DMS153 (cell line): Measurements from ENCODE around the gene PSMD3.
"Not testable (repeated sequence)": the region's sequence is repeated elsewhere in the genome, so short reads cannot be mapped to it uniquely, and the experiment has no call there.

Experiments
- DNase-seq: peaks from one replicate; lab custom pipeline; 2025; lab: John Stamatoyannopoulos, UW

PSMD3 gene

GRCh38 chr17:39996800-39997199 is 16.2 kb downstream of the PSMD3 start:
- DNase-seq, result no peak

- DNase-seq, result no peak
Measured at GRCh38 chr17:39997543-39997942, 16.9 kb downstream of the PSMD3 start.

DNA sequence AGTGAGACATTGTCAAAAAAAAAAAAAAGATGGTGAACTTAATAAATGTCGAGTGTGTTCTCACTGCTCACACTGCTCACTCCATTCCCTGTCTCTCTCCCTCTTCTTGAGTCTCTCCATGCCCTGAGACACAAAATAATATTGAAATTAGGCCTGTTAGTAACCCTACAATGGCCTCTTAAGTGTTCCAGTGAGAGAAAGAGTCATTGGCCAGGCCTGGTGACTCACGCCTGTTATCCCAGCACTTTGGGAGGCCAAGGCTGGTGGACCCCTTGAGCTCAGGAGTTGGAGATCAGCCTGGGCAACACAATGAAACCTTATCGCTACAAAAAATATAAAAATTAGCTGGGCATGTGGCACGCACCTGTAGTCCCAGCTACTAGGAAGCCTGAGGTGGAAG is 18.5 kb downstream of the PSMD3 start:
- DNase-seq, result no peak

GRCh38 chr17:40000161-40000560 is 19.6 kb downstream of the PSMD3 start:
- DNase-seq, result no peak

GRCh38 chr17:40001335-40001734 is 20.7 kb downstream of the PSMD3 start:
- not testable (repeated sequence) for DNase-seq

- no peak for DNase-seq
Measured at GRCh38 chr17:40004072-40004471, 23.5 kb downstream of the PSMD3 start.

GRCh38 chr17:40004712-40005111 is 24.1 kb downstream of the PSMD3 start:
- DNase-seq, result no peak

GRCh38 chr17:40005520-40005919 is 24.9 kb downstream of the PSMD3 start:
- no peak for DNase-seq

GRCh38 chr17:40010946-40011500 is 30.4 kb downstream of the PSMD3 start:
- not testable (repeated sequence) for DNase-seq

DNA sequence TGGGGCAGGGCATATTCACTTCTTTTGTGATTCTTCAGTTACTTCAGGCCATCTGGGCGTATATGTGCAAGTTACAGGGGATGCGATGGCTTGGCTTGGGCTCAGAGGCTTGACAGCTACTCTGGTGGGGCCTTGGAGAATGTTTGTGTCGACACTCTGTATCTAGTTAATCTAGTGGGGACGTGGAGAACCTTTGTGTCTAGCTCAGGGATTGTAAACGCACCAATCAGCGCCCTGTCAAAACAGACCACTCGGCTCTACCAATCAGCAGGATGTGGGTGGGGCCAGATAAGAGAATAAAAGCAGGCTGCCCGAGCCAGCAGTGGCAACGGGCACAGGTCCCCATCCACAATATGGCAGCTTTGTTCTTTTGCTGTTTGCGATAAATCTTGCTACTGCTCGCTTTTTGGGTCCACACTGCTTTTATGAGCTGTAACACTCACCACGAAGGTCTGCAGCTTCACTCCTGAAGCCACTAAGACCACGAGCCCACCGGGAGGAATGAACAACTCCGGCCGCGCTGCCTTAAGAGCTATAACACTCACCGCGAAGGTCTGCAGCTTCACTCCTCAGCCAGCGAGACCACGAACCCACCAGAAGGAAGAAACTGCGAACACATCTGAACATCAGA is 31.5 kb downstream of the PSMD3 start:
- not testable (repeated sequence) for DNase-seq

DNA sequence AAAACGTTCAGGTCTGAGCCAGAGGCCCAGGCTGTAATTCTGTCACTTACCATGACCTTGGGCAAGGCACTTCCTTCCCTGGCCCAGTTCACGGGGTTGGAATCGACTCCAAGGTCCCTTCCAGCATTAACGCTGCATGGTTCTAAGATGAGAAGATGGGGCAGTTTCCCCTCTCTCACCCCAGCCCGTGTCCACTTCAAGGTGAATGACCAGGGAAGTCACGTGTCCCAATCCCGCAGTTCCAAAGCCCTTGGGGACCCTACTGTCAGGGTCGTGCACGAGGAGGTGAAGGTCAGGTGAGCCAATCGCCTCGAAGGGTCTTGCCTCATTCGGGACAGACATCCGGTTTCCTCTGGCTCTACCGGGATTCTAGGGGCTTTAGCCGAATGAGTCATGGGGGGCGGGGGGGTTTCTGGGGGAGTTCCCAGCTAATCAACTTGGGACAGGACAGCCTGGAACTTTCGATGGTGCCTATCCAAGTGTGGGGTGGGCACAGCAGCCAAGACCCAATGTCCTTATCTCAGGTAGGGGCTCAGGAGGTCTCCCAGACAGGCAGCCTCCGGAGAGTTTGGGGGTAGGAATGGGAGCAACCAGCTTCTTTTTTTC is 33.9 kb downstream of the PSMD3 start:
- no peak for DNase-seq

GRCh38 chr17:40015005-40015997 is 34.7 kb downstream of the PSMD3 start, which contains the start of gene CSF3:
CSF3 (plus strand) TSS chr17:40015440; CDS start chr17:40015475, 35 bp downstream.
- DNase-seq, result peak; percentile 42

DNA sequence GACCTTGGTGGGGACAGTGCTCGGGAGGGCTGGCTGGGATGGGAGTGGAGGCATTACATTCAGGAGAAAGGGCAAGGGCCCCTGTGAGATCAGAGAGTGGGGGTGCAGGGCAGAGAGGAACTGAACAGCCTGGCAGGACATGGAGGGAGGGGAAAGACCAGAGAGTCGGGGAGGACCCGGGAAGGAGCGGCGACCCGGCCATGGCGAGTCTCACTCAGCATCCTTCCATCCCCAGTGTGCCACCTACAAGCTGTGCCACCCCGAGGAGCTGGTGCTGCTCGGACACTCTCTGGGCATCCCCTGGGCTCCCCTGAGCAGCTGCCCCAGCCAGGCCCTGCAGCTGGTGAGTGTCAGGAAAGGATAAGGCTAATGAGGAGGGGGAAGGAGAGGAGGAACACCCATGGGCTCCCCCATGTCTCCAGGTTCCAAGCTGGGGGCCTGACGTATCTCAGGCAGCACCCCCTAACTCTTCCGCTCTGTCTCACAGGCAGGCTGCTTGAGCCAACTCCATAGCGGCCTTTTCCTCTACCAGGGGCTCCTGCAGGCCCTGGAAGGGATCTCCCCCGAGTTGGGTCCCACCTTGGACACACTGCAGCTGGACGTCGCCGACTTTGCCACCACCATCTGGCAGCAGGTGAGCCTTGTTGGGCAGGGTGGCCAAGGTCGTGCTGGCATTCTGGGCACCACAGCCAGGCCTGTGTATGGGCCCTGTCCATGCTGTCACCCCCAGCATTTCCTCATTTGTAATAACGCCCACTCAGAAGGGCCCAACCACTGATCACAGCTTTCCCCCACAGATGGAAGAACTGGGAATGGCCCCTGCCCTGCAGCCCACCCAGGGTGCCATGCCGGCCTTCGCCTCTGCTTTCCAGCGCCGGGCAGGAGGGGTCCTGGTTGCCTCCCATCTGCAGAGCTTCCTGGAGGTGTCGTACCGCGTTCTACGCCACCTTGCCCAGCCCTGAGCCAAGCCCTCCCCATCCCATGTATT is 35.7 kb downstream of the PSMD3 start:
- DNase-seq, result no peak

GRCh38 chr17:40017422-40018080 is 36.9 kb downstream of the PSMD3 start:
- DNase-seq, result no peak

DNA sequence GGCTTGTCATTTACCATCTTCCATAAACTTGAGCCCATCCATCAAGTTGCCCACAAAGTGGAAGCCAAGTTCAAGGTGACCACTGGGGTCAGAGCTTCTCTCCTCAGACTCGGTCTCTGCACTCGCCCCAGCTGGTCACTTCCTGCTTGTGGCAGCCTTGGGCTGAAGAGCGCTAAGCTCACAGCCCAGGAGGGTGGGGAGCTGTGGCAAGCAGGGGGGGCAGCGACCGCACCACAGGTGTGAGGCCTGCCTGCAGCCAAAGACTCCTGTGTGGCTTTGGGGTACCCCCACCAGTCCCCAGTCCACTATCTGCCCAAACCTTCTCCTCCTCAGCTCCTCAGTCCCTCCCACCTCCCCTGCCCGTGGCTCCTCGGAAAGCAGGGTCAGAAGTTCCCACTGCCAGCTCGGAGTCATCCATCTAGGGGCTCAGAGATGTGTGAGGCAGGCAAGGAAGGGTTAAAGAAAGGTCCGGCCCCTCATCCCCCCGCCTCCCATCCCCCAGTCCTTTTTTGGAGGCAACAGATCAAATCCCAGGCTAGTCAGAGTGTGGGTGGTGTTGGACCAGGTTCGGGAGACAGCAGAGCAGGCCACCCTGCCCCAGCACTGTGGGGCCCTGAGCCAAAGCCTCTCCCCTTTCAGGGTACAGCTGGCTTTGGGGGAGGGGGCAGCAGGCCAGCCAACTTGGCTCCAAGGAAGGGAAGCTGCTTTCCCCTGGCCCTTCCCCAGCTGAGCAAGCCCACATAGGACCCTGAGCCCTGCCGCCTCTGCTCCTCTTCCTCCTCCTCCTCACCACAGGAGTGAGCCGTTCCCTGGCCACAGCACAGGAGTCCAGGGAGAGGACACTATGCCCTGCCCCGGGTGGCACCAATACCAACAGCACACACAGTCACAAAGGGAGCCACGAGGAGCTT is 37.9 kb downstream of the PSMD3 start:
- no peak for DNase-seq

DNA sequence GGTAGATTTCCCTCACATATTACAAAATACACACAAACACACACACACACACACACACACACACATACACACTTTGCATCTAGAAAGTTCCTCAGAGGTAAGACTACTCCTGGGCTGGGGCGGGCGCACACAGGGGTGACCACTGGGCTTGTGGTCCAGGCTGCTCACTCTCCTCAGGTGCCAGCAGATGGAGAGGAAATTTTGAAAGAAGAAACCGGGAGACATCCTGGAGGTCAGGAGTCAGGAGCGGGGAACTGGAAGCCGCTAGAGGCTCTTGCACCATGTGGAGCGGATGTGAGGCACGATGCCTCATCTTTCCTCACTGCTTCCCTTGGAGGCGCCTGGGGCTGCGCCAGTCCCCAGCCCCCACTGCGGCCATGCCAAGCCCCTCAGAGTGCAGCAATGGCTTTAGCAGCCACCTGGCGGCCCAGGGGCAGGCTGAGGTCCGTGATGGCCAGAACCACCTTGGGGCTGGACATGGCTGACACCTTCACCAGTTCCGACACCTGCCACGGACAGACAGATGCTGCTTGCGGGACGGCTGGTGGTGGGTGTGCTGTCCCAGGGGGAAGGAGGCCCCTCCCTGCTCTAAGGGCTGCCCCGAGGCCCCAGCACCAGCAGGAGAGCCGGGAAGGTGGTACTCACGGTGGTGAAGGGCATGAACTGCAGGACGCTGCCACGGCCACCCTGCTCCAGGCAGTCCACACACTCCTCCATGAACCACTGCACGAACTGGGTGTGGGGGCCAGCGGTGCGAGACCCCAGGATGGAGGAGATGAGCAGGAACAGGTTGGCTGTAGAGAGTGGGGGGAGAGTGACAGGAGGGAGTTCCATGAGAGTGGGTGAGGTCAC is 38.8 kb downstream of the PSMD3 start:
- no peak for DNase-seq

DNA sequence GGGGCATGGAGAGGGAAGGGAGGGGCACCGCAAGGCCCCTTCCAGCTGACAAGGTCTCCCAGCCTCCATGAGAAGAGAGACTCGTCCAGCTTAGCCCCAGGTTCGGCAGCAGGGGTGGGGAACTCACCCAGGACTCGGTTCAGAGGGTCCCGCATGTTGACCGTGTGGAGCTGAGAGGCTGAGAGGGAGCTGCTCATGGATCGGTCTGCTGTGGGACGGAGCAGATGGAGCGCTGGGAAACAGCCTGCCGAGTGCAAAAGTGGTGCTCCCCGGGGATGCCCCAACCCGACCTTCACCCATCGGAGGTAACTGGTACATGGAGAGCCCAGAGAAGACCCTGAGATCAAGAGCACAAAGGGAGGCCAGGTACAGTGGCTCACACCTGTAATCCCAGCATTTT is 39.5 kb downstream of the PSMD3 start:
- no peak for DNase-seq

DNA sequence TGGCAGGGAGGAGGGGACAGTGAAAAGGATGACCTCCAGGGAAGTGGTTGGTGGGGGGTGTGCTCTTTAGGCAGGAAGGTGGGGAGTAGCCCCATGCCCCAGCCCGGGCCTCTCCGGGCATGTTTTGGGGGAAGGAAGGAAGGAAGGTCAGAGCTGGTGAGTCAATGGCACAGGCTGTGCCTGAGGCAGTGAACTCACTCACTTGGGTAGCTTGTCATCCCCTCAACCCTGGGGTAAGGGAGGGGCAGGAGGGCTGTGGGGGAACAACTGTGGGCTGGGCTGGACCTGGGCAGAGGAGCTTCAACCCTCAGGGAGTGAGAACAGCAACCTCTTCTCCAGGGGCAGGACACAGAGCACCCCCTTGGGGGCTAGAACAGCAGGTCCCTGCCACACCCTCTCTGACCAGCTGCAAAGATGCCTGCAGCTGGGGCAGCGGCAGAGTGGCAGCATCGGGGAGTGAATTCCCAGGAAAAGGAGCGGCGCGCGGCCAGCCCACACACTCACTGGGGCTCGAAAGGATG is 40.9 kb downstream of the PSMD3 start:
- no peak for DNase-seq
